T-helper 2 cell (primary cell): ENCODE data around the gene TMEM237.

ENCODE experiments used
- DNase-seq, 5 experiments: peaks; one replicate each; pipeline versions ENCODE4 v3.0.0 to v3.0.0-alpha.2; 2012 to 2022

The TMEM237 gene

GRCh38 chr2:201642086-201642578, 1.2 kb downstream of the TMEM237 start:
- peak in 1 of 5 experiments; percentile 85 for DNase-seq

- DNase-seq, result no peak
Observed at GRCh38 chr2:201639205-201639604, 4.1 kb downstream of the TMEM237 start.

GRCh38 chr2:201638326-201638725, 5.0 kb downstream of the TMEM237 start:
- DNase-seq, result no peak

- no peak for DNase-seq
Observed at GRCh38 chr2:201633661-201634249, 9.5 kb downstream of the TMEM237 start.

GRCh38 chr2:201631041-201631440, 12.3 kb downstream of the TMEM237 start:
- no peak for DNase-seq

GRCh38 chr2:201630577-201630976, 12.7 kb downstream of the TMEM237 start:
- DNase-seq, result no peak

GRCh38 chr2:201628545-201628944, 14.8 kb downstream of the TMEM237 start:
- no peak for DNase-seq

- no peak for DNase-seq
Observed at GRCh38 chr2:201622306-201622970, 20.9 kb downstream of the TMEM237 start.

- no peak for DNase-seq
Observed at GRCh38 chr2:201621293-201621999, 21.9 kb downstream of the TMEM237 start.

- DNase-seq, result no peak
Observed at GRCh38 chr2:201618744-201619662, 24.3 kb downstream of the TMEM237 start.

- DNase-seq, result no peak
Observed at GRCh38 chr2:201608021-201608420, 35.3 kb downstream of the TMEM237 start.

- DNase-seq, result no peak
Observed at GRCh38 chr2:201607568-201607967, 35.7 kb downstream of the TMEM237 start.

- DNase-seq, result no peak
Observed at GRCh38 chr2:201600906-201601305, 42.4 kb downstream of the TMEM237 start.

GRCh38 chr2:201597397-201597796, 45.9 kb downstream of the TMEM237 start:
- DNase-seq, result no peak

- no peak for DNase-seq
Observed at GRCh38 chr2:201580486-201580885, 62.8 kb downstream of the TMEM237 start.

- DNase-seq, result no peak
Observed at GRCh38 chr2:201579536-201579935, 63.8 kb downstream of the TMEM237 start.

GRCh38 chr2:201575971-201576370, 67.3 kb downstream of the TMEM237 start:
- DNase-seq, result no peak

- DNase-seq, result no peak
Observed at GRCh38 chr2:201574766-201575165, 68.5 kb downstream of the TMEM237 start.

- no peak for DNase-seq
Observed at GRCh38 chr2:201572846-201573508, 70.3 kb downstream of the TMEM237 start.
